ENCODE data around the gene ZNF511. TPM values are rescaled to one million over a fixed set of nuclear protein-coding genes. Genes with fewer than 3 reads are reported as not detected.

Gene ZNF511
- total and polyA plus RNA-seq, 9 of the 15 experiments (the other 6 are each of a cell fraction or from before 2014, with no cell fraction given): 0.61 to 69.3 (median 40.1) TPM

GRCh38 chr10:133278577-133279265 is 30.0 kb upstream of the ZNF511 start (continued):
- TF ChIP-seq HMG20B (CRISPR knock-in tag; IDR thresholded peaks at IDR 0.05) (no peak), HNRNPLL (IDR thresholded peaks at IDR 0.05; ENCODE audit: low read depth, low read length, poor library complexity, severe bottlenecking) (no peak), ZEB2 (IDR thresholded peaks at IDR 0.05) (no peak), ZNF277 (CRISPR knock-in tag; IDR thresholded peaks at IDR 0.05; ENCODE audit: borderline replicate concordance) (no peak), MCM3 (IDR thresholded peaks at IDR 0.05) (no peak), USF1 (CRISPR knock-in tag; IDR thresholded peaks at IDR 0.05) (no peak), DDX20 (tag; IDR thresholded peaks at IDR 0.05; ENCODE audit: low read depth) (no peak), ZBTB49 (CRISPR knock-in tag; IDR thresholded peaks at IDR 0.05; ENCODE audit: borderline replicate concordance) (no peak), ZNF780A (CRISPR knock-in tag; IDR thresholded peaks at IDR 0.05) (no peak), NCOR1 (IDR thresholded peaks at IDR 0.05) (peak; percentile 63), ASH1L (IDR thresholded peaks at IDR 0.05; ENCODE audit: borderline replicate concordance, low read depth, partially characterized antibody) (no peak), ETV6 (IDR thresholded peaks at IDR 0.05; ENCODE audit: borderline replicate concordance in 1 of 2, low read depth in 2 of 2, low read length in 1 of 2) (no peak), ETV6 (CRISPR knock-in tag; IDR thresholded peaks at IDR 0.05; ENCODE audit: borderline replicate concordance) (no peak), SAP30 (IDR thresholded peaks at IDR 0.05; ENCODE audit: borderline replicate concordance, insufficient read depth, low read depth, low read length, poor library complexity, severe bottlenecking) (no peak), ADNP (tag; IDR thresholded peaks at IDR 0.05) (no peak), TFE3 (CRISPR knock-in tag; IDR thresholded peaks at IDR 0.05) (no peak), TBL1XR1 (IDR thresholded peaks at IDR 0.05; ENCODE audit: low read length in 2 of 2) (0 out of 4 replicates have a peak, but pooled peaks of 1 of the 2 experiments have one; percentile 25), ATF4 (CRISPR knock-in tag; IDR thresholded peaks at IDR 0.05) (no peak), ZNF75A (CRISPR knock-in tag; IDR thresholded peaks at IDR 0.05) (no peak), ESRRA (IDR thresholded peaks at IDR 0.05; ENCODE audit: borderline replicate concordance, low read depth) (peak; percentile 56; the same call in 1 of the 2 replicates), TAL1 (IDR thresholded peaks at IDR 0.05) (peak; percentile 49; the same call in 1 of the 2 replicates), SOX6 (IDR thresholded peaks at IDR 0.05) (peak; percentile 25; the same call in 1 of the 2 replicates)

All from K562 (cell line).